Activated CD4-positive, alpha-beta T cell treated with anti-CD3 and anti-CD28 coated beads for 24 hours (primary cell): ENCODE measurements around the gene KLHL40.

Experiments used
- DNase-seq, 2 donors: peaks; one replicate each; pipeline ENCODE4 v3.0.0-alpha.2; 2020; ENCODE audit warnings: low read depth in 2 of 2

The KLHL40 gene

GRCh38 chr3:42685363-42685881 lies at the start of gene KLHL40:
TSS of gene KLHL40 (plus strand) at chr3:42685537. CDS start at chr3:42685619, 82 bp downstream.
- DNase-seq: no peak

GRCh38 chr3:42637001-42637400 lies 48.3 kb upstream of the KLHL40 start:
- DNase-seq: no peak

- peak in 1 of 2 donors; percentile 26 for DNase-seq
Measured at GRCh38 chr3:42638339-42638842, 46.9 kb upstream of the KLHL40 start.

GRCh38 chr3:42639192-42639591 lies 46.1 kb upstream of the KLHL40 start:
- DNase-seq: no peak

GRCh38 chr3:42640129-42640528 lies 45.2 kb upstream of the KLHL40 start:
- DNase-seq: no peak

GRCh38 chr3:42640771-42641370 lies 44.5 kb upstream of the KLHL40 start:
- DNase-seq: no peak

- no peak for DNase-seq
Measured at GRCh38 chr3:42647821-42648459, 37.4 kb upstream of the KLHL40 start.

- DNase-seq: no peak
Measured at GRCh38 chr3:42649006-42649405, 36.3 kb upstream of the KLHL40 start.

GRCh38 chr3:42649783-42650182 lies 35.6 kb upstream of the KLHL40 start:
- DNase-seq: no peak

GRCh38 chr3:42651248-42652091 lies 33.9 kb upstream of the KLHL40 start:
- DNase-seq: no peak

GRCh38 chr3:42652251-42652610 lies 33.1 kb upstream of the KLHL40 start:
- no peak for DNase-seq

GRCh38 chr3:42652611-42653302 lies 32.6 kb upstream of the KLHL40 start:
- DNase-seq: no peak

- no peak for DNase-seq
Measured at GRCh38 chr3:42653303-42653559, 32.1 kb upstream of the KLHL40 start.

GRCh38 chr3:42653560-42654330 lies 31.6 kb upstream of the KLHL40 start, which contains the start of gene ZBTB47:
TSS of gene ZBTB47 (plus strand) at chr3:42653697. CDS start at chr3:42658356, 4,659 bp downstream.
- no peak for DNase-seq

- DNase-seq: no peak
Measured at GRCh38 chr3:42654331-42655201, 30.8 kb upstream of the KLHL40 start.

GRCh38 chr3:42655331-42655888 lies 29.9 kb upstream of the KLHL40 start:
- DNase-seq: no peak

GRCh38 chr3:42655980-42656679 lies 29.2 kb upstream of the KLHL40 start:
- DNase-seq: no peak

- DNase-seq: no peak
Measured at GRCh38 chr3:42656680-42657610, 28.4 kb upstream of the KLHL40 start.
